H9 (cell line): ENCODE measurements around the gene TBPL1. TPM values are rescaled to one million over a fixed set of nuclear protein-coding genes. Genes with fewer than 3 reads are reported as not detected.

Experiments
- DNase-seq: peaks from one replicate; pipeline ENCODE4 v3.0.0-alpha.2; 2017
- H2AFZ ChIP-seq: one replicate; pipeline ENCODE4 v1.6.1; 2013; ENCODE audit warnings: mild to moderate bottlenecking, low read length, control low read depth, moderate library complexity
- H2AK5ac ChIP-seq: 2 replicates; pipeline ENCODE4 v1.6.1; 2013; ENCODE audit warnings: low read length, control low read depth, mixed read lengths; ENCODE audit not compliant: insufficient read length
- H2BK120ac ChIP-seq: one replicate; pipeline ENCODE4 v1.6.1; 2013; ENCODE audit warnings: low read depth, mild to moderate bottlenecking, low read length, control low read depth, inconsistent platforms; ENCODE audit not compliant: poor library complexity, severe bottlenecking
- H2BK12ac ChIP-seq: 2 replicates; pipeline ENCODE4 v1.6.1; 2013; ENCODE audit warnings: low read length, control low read depth, mixed read lengths, low read depth; ENCODE audit not compliant: insufficient read length
- H2BK15ac ChIP-seq: 2 replicates; pipeline ENCODE4 v1.6.1; 2013; ENCODE audit warnings: low read depth, low read length, control low read depth
- H2BK20ac ChIP-seq: one replicate; pipeline ENCODE4 v1.6.1; 2013; ENCODE audit warnings: low read depth, mild to moderate bottlenecking, low read length, control low read depth, inconsistent platforms; ENCODE audit not compliant: poor library complexity, severe bottlenecking
- H2BK5ac ChIP-seq: 2 replicates; pipeline ENCODE4 v1.6.1; 2013; ENCODE audit warnings: low read length, control low read depth, mixed read lengths; ENCODE audit not compliant: insufficient read length
- H3K14ac ChIP-seq: 2 replicates; pipeline ENCODE4 v1.6.1; 2013; ENCODE audit warnings: low read length, control low read depth; ENCODE audit not compliant: insufficient read depth
- H3K18ac ChIP-seq: 2 replicates; pipeline ENCODE4 v1.6.1; 2013; ENCODE audit warnings: low read depth, mild to moderate bottlenecking, mixed read lengths, low read length, control low read depth; ENCODE audit not compliant: insufficient read length
- H3K23ac ChIP-seq: 2 replicates; pipeline ENCODE4 v1.6.1; 2013; ENCODE audit warnings: low read length, control low read depth, mixed read lengths, low read depth; ENCODE audit not compliant: insufficient read length
- H3K23me2 ChIP-seq: 2 replicates; pipeline ENCODE4 v1.6.1; 2013; ENCODE audit warnings: low read depth, mild to moderate bottlenecking, mixed read lengths, low read length, control low read depth; ENCODE audit not compliant: insufficient read length, poor library complexity, severe bottlenecking
- H3K27ac ChIP-seq: 2 replicates; pipeline ENCODE4 v1.5.1; 2013; ENCODE audit warnings: low read length, control low read depth, mixed read lengths, low read depth; ENCODE audit not compliant: insufficient read length
- H3K27me3 ChIP-seq: 2 replicates; pipeline ENCODE4 v1.6.1; 2013; ENCODE audit warnings: low read length, control low read depth, inconsistent platforms; ENCODE audit not compliant: insufficient read depth
- H3K4ac ChIP-seq: 2 replicates; pipeline ENCODE4 v1.6.1; 2013; ENCODE audit warnings: low read depth, mild to moderate bottlenecking, control low read depth, inconsistent platforms, low read length, moderate library complexity
- H3K4me1 ChIP-seq: 2 replicates; pipeline ENCODE4 v1.6.1; 2013; ENCODE audit warnings: low read length, control low read depth, inconsistent platforms; ENCODE audit not compliant: insufficient read depth
- H3K4me2 ChIP-seq: 2 replicates; pipeline ENCODE4 v1.6.1; 2013; ENCODE audit warnings: low read length, control low read depth, mixed read lengths; ENCODE audit not compliant: insufficient read length, insufficient read depth
- H3K56ac ChIP-seq: 2 replicates; pipeline ENCODE4 v1.6.1; 2013; ENCODE audit warnings: low read depth, mild to moderate bottlenecking, mixed read lengths, low read length, control low read depth; ENCODE audit not compliant: insufficient read length
- H3K79me1 ChIP-seq: 2 replicates; pipeline ENCODE4 v1.6.1; 2013; ENCODE audit warnings: low read depth, mild to moderate bottlenecking, moderate library complexity, low read length, control low read depth, inconsistent platforms; ENCODE audit not compliant: insufficient read depth, poor library complexity, severe bottlenecking
- H3K79me2 ChIP-seq: 2 replicates; pipeline ENCODE4 v1.6.1; 2013; ENCODE audit warnings: low read length, control low read depth, inconsistent platforms; ENCODE audit not compliant: insufficient read depth
- H3K9ac ChIP-seq: 2 replicates; pipeline ENCODE4 v1.6.1; 2013; ENCODE audit warnings: low read length, control low read depth, mixed read lengths; ENCODE audit not compliant: insufficient read length; ENCODE audit errors: extremely low read depth
- H3K9me3 ChIP-seq: one replicate; pipeline ENCODE4 v1.6.1; 2013; ENCODE audit warnings: low read depth, low read length, inconsistent platforms; ENCODE audit not compliant: control insufficient read depth
- H3T11ph ChIP-seq: one replicate; pipeline ENCODE4 v1.6.1; 2013; ENCODE audit warnings: mild to moderate bottlenecking, low read length, control low read depth, inconsistent platforms
- H4K20me1 ChIP-seq: one replicate; pipeline ENCODE4 v1.6.1; 2013; ENCODE audit not compliant: control insufficient read depth, insufficient read length, insufficient read depth
- H4K5ac ChIP-seq: 2 replicates; pipeline ENCODE4 v1.6.1; 2013; ENCODE audit warnings: low read depth, mild to moderate bottlenecking, mixed read lengths, low read length, control low read depth; ENCODE audit not compliant: insufficient read length
- H4K8ac ChIP-seq: replicated peaks from 2 replicates; pipeline ENCODE4 v1.6.1; 2013; ENCODE audit warnings: low read length, control low read depth, mixed read lengths, low read depth; ENCODE audit not compliant: insufficient read length
- H4K91ac ChIP-seq: 2 replicates; pipeline ENCODE4 v1.6.1; 2013; ENCODE audit warnings: low read depth, mild to moderate bottlenecking, moderate library complexity, mixed read lengths, low read length, control low read depth; ENCODE audit not compliant: insufficient read length
- H3K27ac Mint-ChIP-seq, 3 experiments: 2 replicates in 2 of 3; 3 replicates in 1 of 3; pipeline ENCODE4 v1.8.0; 2020 to 2021; ENCODE audit warnings: mixed read lengths in 3 of 3, mild to moderate bottlenecking in 1 of 3, moderate library complexity in 1 of 3
- H3K27me3 Mint-ChIP-seq: 2 replicates; pipeline ENCODE4 v1.8.0; 2021; ENCODE audit warnings: low read depth, mild to moderate bottlenecking, moderate library complexity, mixed read lengths
- H3K36me3 Mint-ChIP-seq, 3 experiments: 2 replicates in 2 of 3; 3 replicates in 1 of 3; pipeline ENCODE4 v1.8.0; 2020 to 2021; ENCODE audit warnings: low read depth in 3 of 3, mixed read lengths in 3 of 3; ENCODE audit not compliant: insufficient read depth in 1 of 3
- H3K4me1 Mint-ChIP-seq, 2 experiments: 2 replicates each; pipeline ENCODE4 v1.8.0; 2020; ENCODE audit warnings: mixed read lengths in 2 of 2
- H3K4me3 Mint-ChIP-seq, 2 experiments: 2 replicates in 1 of 2; 3 replicates in 1 of 2; pipeline ENCODE4 v1.8.0; 2020 to 2021; ENCODE audit warnings: mild to moderate bottlenecking in 2 of 2, mixed read lengths in 2 of 2, moderate library complexity in 1 of 2
- H3K9me3 Mint-ChIP-seq, 2 experiments: 2 replicates in 1 of 2; 3 replicates in 1 of 2; pipeline ENCODE4 v1.8.0; 2020; ENCODE audit warnings: mild to moderate bottlenecking in 2 of 2, mixed read lengths in 2 of 2, moderate library complexity in 1 of 2
- CTCF ChIP-seq: fragments of 200-600 bp; sonication (generic); conservative IDR thresholded peaks from 3 replicates; pipeline ENCODE4 v1.8.0; 2021; ENCODE audit warnings: antibody characterized with exemption, mild to moderate bottlenecking
- WGBS: extraction: QIAGEN DNeasy Blood & Tissue Kit; methylation state at CpG from one replicate; pipeline ENCODE4 v1.1.7; 2013; ENCODE audit warnings: missing lambda C conversion rate, low lambda C conversion rate, mixed read lengths; ENCODE audit not compliant: insufficient read length; ENCODE audit errors: extremely low coverage; 5-methylcytosine and 5-hydroxymethylcytosine counted together
- long read RNA-seq: library from polyadenylated mRNA; unstranded; transcript quantifications from one replicate; pipeline ENCODE4 v2.0.0, GENCODE V29; 2020
- total RNA-seq: library from RNA; stranded (reverse); gene quantifications from 2 replicates; pipeline ENCODE4 v1.2.1, GENCODE V29; 2021

The TBPL1 gene
- 49.7 and 50.0 TPM in 2 replicates for total RNA-seq
- long read RNA-seq, full-length matches to known transcripts: 254 of 268 reads
- long read RNA-seq, partial matches to known transcripts: 0 of 268 reads
- long read RNA-seq, other reads (novel, unspliced or antisense): 14 of 268 reads

- peaks cover 20% of the 10 kb centered on the region for H3K27me3 Mint-ChIP-seq
- H3K27ac Mint-ChIP-seq: peak within 1 kb of the TSS; percentile 85 to 96 (median 92)
- Histone ChIP-seq H3K56ac (no peak within 1 kb of the TSS), H3K79me1 (no peaks in the 10 kb centered on the region), H3K79me2 (peaks cover 18% of the 10 kb centered on the region; the same call in 1 of the 2 replicates), H4K5ac (no peak within 1 kb of the TSS), H3K27ac (no peak within 1 kb of the TSS), H2BK120ac (no peak within 1 kb of the TSS), H3K23ac (no peak within 1 kb of the TSS), H2BK5ac (no peak within 1 kb of the TSS), H2BK15ac (no peak within 1 kb of the TSS), H3K4me1 (peaks cover 3% of the 10 kb centered on the region; the same call in 1 of the 2 replicates), H2BK12ac (no peak within 1 kb of the TSS), H2AK5ac (no peak within 1 kb of the TSS), H3K23me2 (peaks cover 12% of the 10 kb centered on the region), H3K9me3 (no peaks in the 10 kb centered on the region), H3K4ac (no peak within 1 kb of the TSS), H2AFZ (peak within 1 kb of the TSS; percentile 83), H4K8ac (no peak within 1 kb of the TSS), H3K4me2 (peak within 1 kb of the TSS; percentile 95), H2BK20ac (no peak within 1 kb of the TSS), H3T11ph (no peak within 1 kb of the TSS), H3K18ac (peak within 1 kb of the TSS; percentile 61), H4K91ac (no peak within 1 kb of the TSS), H3K27me3 (no peaks in the 10 kb centered on the region), H3K9ac (peak within 1 kb of the TSS; percentile 73), H4K20me1 (no peaks in the 10 kb centered on the region), H3K14ac (peak within 1 kb of the TSS; percentile 91)
- DNase-seq: peak; percentile 97
- no peaks in the 10 kb centered on the region for H3K36me3 Mint-ChIP-seq
- H3K9me3 Mint-ChIP-seq: no peaks in the 10 kb centered on the region
- no CpG with 5 or more reads among the region's 64 CpGs for WGBS
- peaks cover 23 to 33% of the 10 kb centered on the region in 2 experiments for H3K4me1 Mint-ChIP-seq
- peak within 1 kb of the TSS; percentile 90 to 91 for H3K4me3 Mint-ChIP-seq
- TF ChIP-seq CTCF: no peak
Observed at GRCh38 chr6:133952815-133953633, at the start of gene TBPL1. TBPL1 (plus strand) TSS chr6:133953224; CDS start chr6:133980126, 26,902 bp downstream.
